ENCODE measurements around the gene BPI.

BPI gene

GRCh38 chr20:38354227-38354626 is 50.3 kb downstream of the BPI start:
- Histone ChIP-seq H3K9me3 (ENCODE audit: insufficient read depth, low read length) (no peaks in the 10 kb centered on the region), H2AFZ (ENCODE audit: low read depth, low read length) (no peak overlapping the region), H3K36me3 (replicated peaks; ENCODE audit: low read depth, low read length) (no peaks in the 10 kb centered on the region), H4K20me1 (ENCODE audit: insufficient read depth, low read length) (no peaks in the 10 kb centered on the region), H3K79me2 (ENCODE audit: low read length) (no peaks in the 10 kb centered on the region), H3K27me3 (ENCODE audit: low read depth, low read length) (peaks cover 5% of the 10 kb centered on the region; the same call in 1 of the 2 replicates), H3K27ac (ENCODE audit: low read length) (no peak overlapping the region), H3K4me3 (ENCODE audit: low read length) (no peak overlapping the region), H3K9ac (ENCODE audit: low read length) (no peak overlapping the region), H3K4me1 (ENCODE audit: low read length) (peaks cover 9% of the 10 kb centered on the region), H3K4me2 (ENCODE audit: low read length) (no peak overlapping the region)
- TF ChIP-seq CTCF (IDR thresholded peaks at IDR 0.05; ENCODE audit: low read depth, low read length) = no peak
- TF ChIP-seq EZH2phosphoT487 (IDR thresholded peaks at IDR 0.05; ENCODE audit: low read depth) = no peak

GRCh38 chr20:38355161-38356012 is 51.4 kb downstream of the BPI start:
- Histone ChIP-seq H3K4me1 (ENCODE audit: low read length) (peaks cover 9% of the 10 kb centered on the region), H3K4me2 (ENCODE audit: low read length) (peak overlapping the region; percentile 1; the same call in 1 of the 2 replicates), H3K36me3 (replicated peaks; ENCODE audit: low read depth, low read length) (no peaks in the 10 kb centered on the region), H3K79me2 (ENCODE audit: low read length) (no peaks in the 10 kb centered on the region), H3K27ac (ENCODE audit: low read length) (no peak overlapping the region), H3K9ac (ENCODE audit: low read length) (no peak overlapping the region), H3K27me3 (ENCODE audit: low read depth, low read length) (no peaks in the 10 kb centered on the region), H3K9me3 (ENCODE audit: insufficient read depth, low read length) (no peaks in the 10 kb centered on the region), H2AFZ (ENCODE audit: low read depth, low read length) (no peak overlapping the region), H3K4me3 (ENCODE audit: low read length) (no peak overlapping the region), H4K20me1 (ENCODE audit: insufficient read depth, low read length) (no peaks in the 10 kb centered on the region)
- TF ChIP-seq CTCF (IDR thresholded peaks at IDR 0.05; ENCODE audit: low read depth, low read length) = no peak
- TF ChIP-seq EZH2phosphoT487 (IDR thresholded peaks at IDR 0.05; ENCODE audit: low read depth) = no peak

- Histone ChIP-seq H3K9ac (ENCODE audit: low read length) (no peak overlapping the region), H2AFZ (ENCODE audit: low read depth, low read length) (no peak overlapping the region), H3K27ac (ENCODE audit: low read length) (no peak overlapping the region), H3K9me3 (ENCODE audit: insufficient read depth, low read length) (no peaks in the 10 kb centered on the region), H3K79me2 (ENCODE audit: low read length) (no peaks in the 10 kb centered on the region), H3K4me1 (ENCODE audit: low read length) (peaks cover 9% of the 10 kb centered on the region), H3K4me2 (ENCODE audit: low read length) (no peak overlapping the region), H4K20me1 (ENCODE audit: insufficient read depth, low read length) (no peaks in the 10 kb centered on the region), H3K4me3 (ENCODE audit: low read length) (no peak overlapping the region), H3K27me3 (ENCODE audit: low read depth, low read length) (no peaks in the 10 kb centered on the region), H3K36me3 (replicated peaks; ENCODE audit: low read depth, low read length) (no peaks in the 10 kb centered on the region)
- TF ChIP-seq CTCF (IDR thresholded peaks at IDR 0.05; ENCODE audit: low read depth, low read length) = no peak
- TF ChIP-seq EZH2phosphoT487 (IDR thresholded peaks at IDR 0.05; ENCODE audit: low read depth) = no peak
Observed at GRCh38 chr20:38357653-38358207, 53.8 kb downstream of the BPI start.

- Histone ChIP-seq H3K9ac (ENCODE audit: low read length) (no peak overlapping the region), H3K36me3 (replicated peaks; ENCODE audit: low read depth, low read length) (no peaks in the 10 kb centered on the region), H4K20me1 (ENCODE audit: insufficient read depth, low read length) (no peaks in the 10 kb centered on the region), H3K4me3 (ENCODE audit: low read length) (no peak overlapping the region), H3K79me2 (ENCODE audit: low read length) (no peaks in the 10 kb centered on the region), H3K4me2 (ENCODE audit: low read length) (no peak overlapping the region), H3K9me3 (ENCODE audit: insufficient read depth, low read length) (no peaks in the 10 kb centered on the region), H3K4me1 (ENCODE audit: low read length) (peaks cover 9% of the 10 kb centered on the region), H3K27ac (ENCODE audit: low read length) (no peak overlapping the region), H2AFZ (ENCODE audit: low read depth, low read length) (no peak overlapping the region), H3K27me3 (ENCODE audit: low read depth, low read length) (no peaks in the 10 kb centered on the region)
- TF ChIP-seq CTCF (IDR thresholded peaks at IDR 0.05; ENCODE audit: low read depth, low read length) (no peak), EZH2phosphoT487 (IDR thresholded peaks at IDR 0.05; ENCODE audit: low read depth) (no peak)
Observed at GRCh38 chr20:38358556-38358955, 54.6 kb downstream of the BPI start.
